ENCODE measurements around the gene MCAM.

The MCAM gene

DNA sequence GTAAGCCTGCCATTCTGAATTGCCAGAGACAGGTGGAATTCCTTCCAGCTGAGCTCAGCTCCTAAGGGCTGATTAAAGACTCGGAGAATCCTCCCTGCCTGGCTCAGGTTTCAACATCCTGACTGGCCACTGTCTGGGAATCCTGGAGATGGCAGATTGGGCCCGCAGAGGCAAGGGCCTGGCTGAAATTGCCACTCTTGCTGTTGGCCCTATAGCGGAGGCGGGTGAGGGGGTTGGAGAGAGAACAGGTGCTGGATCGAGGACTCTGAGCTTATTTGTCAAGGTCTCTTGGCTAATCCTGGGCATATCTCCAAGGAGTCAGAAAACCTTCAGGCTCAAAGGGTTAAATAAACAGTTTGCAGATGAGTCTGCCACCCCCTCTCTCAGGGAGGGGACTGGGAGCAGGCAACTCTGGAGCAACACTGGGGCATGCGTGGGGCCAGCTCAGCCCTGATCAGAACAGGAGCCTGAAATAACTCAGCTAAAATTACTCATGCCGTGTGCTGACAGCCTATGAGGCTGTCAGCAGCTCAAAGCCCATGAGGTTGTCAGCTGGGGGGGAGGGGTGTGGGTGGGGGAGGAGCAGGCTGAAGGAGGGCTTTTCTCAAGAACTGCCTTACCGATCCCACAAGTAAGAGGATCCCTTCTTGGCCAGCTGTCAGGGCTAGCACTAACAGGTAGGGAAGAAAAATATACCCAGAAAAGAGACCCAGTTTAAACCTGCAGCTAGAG is 44.3 kb upstream of the MCAM start:
- Histone ChIP-seq H3K9me3 (replicated peaks; ENCODE audit: insufficient read depth, low read length) (no peaks in the 10 kb centered on the region), H3K9ac (ENCODE audit: low read length) (no peak overlapping the region), H3K27me3 (replicated peaks; ENCODE audit: insufficient read depth, low read length) (peaks cover 25% of the 10 kb centered on the region), H3K4me3 (ENCODE audit: low read length) (no peak overlapping the region), H3F3A (ENCODE audit: insufficient read depth, low read length) (no peaks in the 10 kb centered on the region), H4K20me1 (ENCODE audit: insufficient read depth, low read length) (no peaks in the 10 kb centered on the region), H2AFZ (ENCODE audit: low read length) (no peak overlapping the region), H3K79me2 (ENCODE audit: low read length) (no peaks in the 10 kb centered on the region), H3K4me2 (ENCODE audit: low read depth, low read length) (peak overlapping the region; percentile 51), H3K36me3 (replicated peaks; ENCODE audit: insufficient read depth, low read length) (no peaks in the 10 kb centered on the region), H3K4me1 (ENCODE audit: low read length) (peaks cover 12% of the 10 kb centered on the region), H3K27ac (ENCODE audit: low read length) (no peak overlapping the region), H3K9me2 (replicated peaks; ENCODE audit: insufficient read depth, low read length) (no peaks in the 10 kb centered on the region)
- DNase-seq: peak; percentile 30
- TF ChIP-seq EZH2phosphoT487 (IDR thresholded peaks at IDR 0.05; ENCODE audit: low read length) (no peak), EZH2 (optimal IDR thresholded peaks at IDR 0.05; ENCODE audit: low read depth, low read length) (no peak)
- TF ChIP-seq, protein P1, sequence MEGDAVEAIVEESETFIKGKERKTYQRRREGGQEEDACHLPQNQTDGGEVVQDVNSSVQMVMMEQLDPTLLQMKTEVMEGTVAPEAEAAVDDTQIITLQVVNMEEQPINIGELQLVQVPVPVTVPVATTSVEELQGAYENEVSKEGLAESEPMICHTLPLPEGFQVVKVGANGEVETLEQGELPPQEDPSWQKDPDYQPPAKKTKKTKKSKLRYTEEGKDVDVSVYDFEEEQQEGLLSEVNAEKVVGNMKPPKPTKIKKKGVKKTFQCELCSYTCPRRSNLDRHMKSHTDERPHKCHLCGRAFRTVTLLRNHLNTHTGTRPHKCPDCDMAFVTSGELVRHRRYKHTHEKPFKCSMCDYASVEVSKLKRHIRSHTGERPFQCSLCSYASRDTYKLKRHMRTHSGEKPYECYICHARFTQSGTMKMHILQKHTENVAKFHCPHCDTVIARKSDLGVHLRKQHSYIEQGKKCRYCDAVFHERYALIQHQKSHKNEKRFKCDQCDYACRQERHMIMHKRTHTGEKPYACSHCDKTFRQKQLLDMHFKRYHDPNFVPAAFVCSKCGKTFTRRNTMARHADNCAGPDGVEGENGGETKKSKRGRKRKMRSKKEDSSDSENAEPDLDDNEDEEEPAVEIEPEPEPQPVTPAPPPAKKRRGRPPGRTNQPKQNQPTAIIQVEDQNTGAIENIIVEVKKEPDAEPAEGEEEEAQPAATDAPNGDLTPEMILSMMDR (IDR thresholded peaks at IDR 0.05; ENCODE audit: low read length): no peak

DNA sequence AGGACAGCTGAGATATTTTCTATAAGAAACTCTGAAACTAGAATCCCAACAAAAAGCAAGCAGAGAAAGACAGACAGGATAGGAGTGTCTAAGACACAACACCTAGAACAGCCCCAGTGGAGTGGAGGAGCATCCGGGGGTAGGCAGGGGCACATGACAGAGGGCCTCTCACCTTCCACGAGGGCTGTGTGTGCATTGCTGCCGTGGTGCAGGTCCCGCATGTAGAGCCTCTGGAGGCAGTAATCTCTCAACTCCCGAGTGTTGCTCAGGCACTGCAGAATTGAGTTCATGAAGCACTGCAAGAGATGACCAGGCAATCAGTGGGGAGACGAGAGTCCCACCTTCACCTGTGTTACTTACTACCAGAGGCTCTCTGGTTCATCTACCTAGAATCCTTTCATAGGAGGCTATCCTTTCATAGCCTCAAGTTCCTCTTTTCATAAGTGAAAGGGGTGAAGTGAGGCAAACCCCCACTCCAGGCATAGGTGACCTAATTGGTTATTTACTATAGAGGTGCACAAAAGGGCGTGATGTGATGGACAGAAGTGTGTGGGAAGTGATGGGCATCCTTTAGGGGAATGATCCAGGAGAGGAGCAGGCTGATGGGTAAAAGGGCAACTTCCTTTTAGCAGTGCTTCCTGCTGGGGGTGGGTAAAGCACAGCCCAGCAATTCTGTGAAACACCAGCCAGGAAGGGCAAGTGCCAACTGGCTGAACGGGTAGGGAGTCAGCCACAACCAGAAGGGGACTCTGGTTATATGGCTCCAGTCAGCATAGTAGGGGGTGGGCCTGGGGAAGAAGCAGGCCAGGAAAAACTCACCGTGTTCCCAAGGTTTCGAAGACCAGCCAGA is 42.7 kb upstream of the MCAM start:
- DNase-seq: no peak
- Histone ChIP-seq H3K4me2 (ENCODE audit: low read depth, low read length) (no peak overlapping the region), H3K27me3 (replicated peaks; ENCODE audit: insufficient read depth, low read length) (peaks cover 31% of the 10 kb centered on the region), H3F3A (ENCODE audit: insufficient read depth, low read length) (no peaks in the 10 kb centered on the region), H3K79me2 (ENCODE audit: low read length) (no peaks in the 10 kb centered on the region), H3K4me3 (ENCODE audit: low read length) (no peak overlapping the region), H3K9ac (ENCODE audit: low read length) (no peak overlapping the region), H3K9me2 (replicated peaks; ENCODE audit: insufficient read depth, low read length) (no peaks in the 10 kb centered on the region), H2AFZ (ENCODE audit: low read length) (no peak overlapping the region), H4K20me1 (ENCODE audit: insufficient read depth, low read length) (no peaks in the 10 kb centered on the region), H3K4me1 (ENCODE audit: low read length) (peaks cover 12% of the 10 kb centered on the region), H3K36me3 (replicated peaks; ENCODE audit: insufficient read depth, low read length) (no peaks in the 10 kb centered on the region), H3K27ac (ENCODE audit: low read length) (no peak overlapping the region), H3K9me3 (replicated peaks; ENCODE audit: insufficient read depth, low read length) (no peaks in the 10 kb centered on the region)
- TF ChIP-seq EZH2phosphoT487 (IDR thresholded peaks at IDR 0.05; ENCODE audit: low read length) (no peak), EZH2 (optimal IDR thresholded peaks at IDR 0.05; ENCODE audit: low read depth, low read length) (no peak)
- TF ChIP-seq, protein P1 (IDR thresholded peaks at IDR 0.05; ENCODE audit: low read length): no peak

DNA sequence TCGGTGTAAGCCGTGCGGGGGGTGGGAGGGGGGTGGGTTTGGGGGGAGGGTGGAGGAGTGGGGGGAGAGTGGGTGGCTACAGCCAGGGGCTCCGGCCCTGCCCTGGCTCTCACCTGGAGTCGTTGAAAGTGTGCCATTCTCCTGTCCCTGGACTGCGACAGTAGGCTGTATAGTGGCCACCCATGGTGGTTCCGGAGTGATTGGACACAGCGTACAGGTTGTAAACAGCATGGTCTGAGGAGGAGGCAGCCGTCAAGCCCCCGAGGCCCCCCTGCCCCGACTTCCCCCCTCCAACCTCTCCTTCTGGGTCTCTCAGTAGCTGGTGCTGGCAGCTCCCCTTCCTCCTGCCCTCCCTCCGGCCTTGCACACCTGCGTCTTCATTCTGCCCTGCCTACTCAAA is 40.1 kb upstream of the MCAM start:
- Histone ChIP-seq H3K36me3 (replicated peaks; ENCODE audit: insufficient read depth, low read length) (no peaks in the 10 kb centered on the region), H3K9me3 (replicated peaks; ENCODE audit: insufficient read depth, low read length) (no peaks in the 10 kb centered on the region), H3K79me2 (ENCODE audit: low read length) (no peaks in the 10 kb centered on the region), H3K9me2 (replicated peaks; ENCODE audit: insufficient read depth, low read length) (no peaks in the 10 kb centered on the region), H3K4me3 (ENCODE audit: low read length) (no peak overlapping the region), H3F3A (ENCODE audit: insufficient read depth, low read length) (no peaks in the 10 kb centered on the region), H3K27me3 (replicated peaks; ENCODE audit: insufficient read depth, low read length) (peaks cover 25% of the 10 kb centered on the region), H3K9ac (ENCODE audit: low read length) (no peak overlapping the region), H3K4me1 (ENCODE audit: low read length) (peaks cover 12% of the 10 kb centered on the region), H3K27ac (ENCODE audit: low read length) (no peak overlapping the region), H2AFZ (ENCODE audit: low read length) (no peak overlapping the region), H3K4me2 (ENCODE audit: low read depth, low read length) (peak overlapping the region; percentile 100), H4K20me1 (ENCODE audit: insufficient read depth, low read length) (no peaks in the 10 kb centered on the region)
- DNase-seq: no peak
- TF ChIP-seq EZH2 (optimal IDR thresholded peaks at IDR 0.05; ENCODE audit: low read depth, low read length): no peak
- no peak for TF ChIP-seq EZH2phosphoT487 (IDR thresholded peaks at IDR 0.05; ENCODE audit: low read length)
- TF ChIP-seq, protein P1 (IDR thresholded peaks at IDR 0.05; ENCODE audit: low read length): no peak

Data from MM.1S (cell line).